IMR-90 (cell line): ENCODE measurements around the gene FAM149A.

Experiments
- CEBPB ChIP-seq: IDR thresholded peaks from 2 replicates; pipeline ENCODE4 v1.6.1; 2012; ENCODE audit warnings: low read depth, low read length, improper control_type of control experiment
- CHD1 ChIP-seq: IDR thresholded peaks from 2 replicates; pipeline ENCODE4 v1.6.1; 2012; ENCODE audit warnings: low read depth, low read length, improper control_type of control experiment
- CTCF ChIP-seq: conservative IDR thresholded peaks from 2 replicates; pipeline ENCODE4 v1.5.1; 2012; ENCODE audit warnings: mild to moderate bottlenecking, low read depth, low read length, improper control_type of control experiment
- ELK1 ChIP-seq: fragments of 150-350 bp; IDR thresholded peaks from 2 replicates; pipeline ENCODE4 v1.6.1; 2016; ENCODE audit warnings: low read depth, mild to moderate bottlenecking, low read length, moderate library complexity, borderline replicate concordance
- FOS ChIP-seq: fragments of 150-350 bp; IDR thresholded peaks from 2 replicates; pipeline ENCODE4 v1.6.1; 2016; ENCODE audit warnings: low read depth, low read length
- MAFK ChIP-seq: IDR thresholded peaks from 2 replicates; pipeline ENCODE4 v1.6.1; 2012; ENCODE audit warnings: low read depth, low read length, improper control_type of control experiment
- MXI1 ChIP-seq: IDR thresholded peaks from 2 replicates; pipeline ENCODE4 v1.6.1; 2012; ENCODE audit warnings: low read depth, mild to moderate bottlenecking, low read length, moderate library complexity, borderline replicate concordance
- NFE2L2 ChIP-seq: fragments of 150-350 bp; IDR thresholded peaks from 2 replicates; pipeline ENCODE4 v1.6.1; 2016; ENCODE audit warnings: low read depth, mild to moderate bottlenecking, low read length
- POLR2A ChIP-seq: IDR thresholded peaks from 2 replicates; pipeline ENCODE4 v1.6.1; 2012; ENCODE audit warnings: mild to moderate bottlenecking, low read depth, low read length
- RAD21 ChIP-seq: IDR thresholded peaks from 2 replicates; pipeline ENCODE4 v1.6.1; 2012; ENCODE audit warnings: low read length, improper control_type of control experiment
- SMC3 ChIP-seq: fragments of 150-350 bp; IDR thresholded peaks from 2 replicates; pipeline ENCODE4 v1.6.1; 2016; ENCODE audit warnings: low read depth, mild to moderate bottlenecking, antibody characterized with exemption, low read length, moderate library complexity

- no peak for TF ChIP-seq POLR2A
- no peak for TF ChIP-seq CTCF
- TF ChIP-seq NFE2L2, result no peak
- no peak for TF ChIP-seq CEBPB
- TF ChIP-seq RAD21, result no peak
- TF ChIP-seq MAFK, result no peak
- no peak for TF ChIP-seq ELK1
- TF ChIP-seq FOS, result no peak
- no peak for TF ChIP-seq SMC3
- no peak for TF ChIP-seq CHD1
- no peak for TF ChIP-seq MXI1
Observed at GRCh38 chr4:186201010-186201409, 96.5 kb downstream of the FAM149A start.
